ENCODE data around the gene ANXA10. TPM values are rescaled to one million over a fixed set of nuclear protein-coding genes. Genes with fewer than 3 reads are reported as not detected.
A peak's percentile ranks its signal among the peaks of the same experiment; 100 is the strongest.
"Not testable (repeated sequence)": the region's sequence is repeated elsewhere in the genome, so short reads cannot be mapped to it uniquely, and the experiment has no call there.

Gene ANXA10
- polyA plus RNA-seq (2013, experiment 1 of 2; ENCODE audit: insufficient read length) = 0.22 TPM
- 0.54 TPM for polyA plus RNA-seq (2013, experiment 2 of 2; ENCODE audit: insufficient read length)

- DNase-seq = no peak
Measured at GRCh38 chr4:168092176-168092712, at the start of gene ANXA10. ANXA10 (plus strand) TSS chr4:168092537; CDS start chr4:168092701, 164 bp downstream.

GRCh38 chr4:168045354-168045753, 47.0 kb upstream of the ANXA10 start:
- DNase-seq = no peak

GRCh38 chr4:168050002-168050401, 42.3 kb upstream of the ANXA10 start:
- DNase-seq = no peak

- DNase-seq = no peak
Measured at GRCh38 chr4:168051526-168051925, 40.8 kb upstream of the ANXA10 start.

GRCh38 chr4:168057412-168057811, 34.9 kb upstream of the ANXA10 start:
- no peak for DNase-seq

- peak; percentile 70 for DNase-seq
Measured at GRCh38 chr4:168059251-168059650, 33.1 kb upstream of the ANXA10 start.

GRCh38 chr4:168063031-168063430, 29.3 kb upstream of the ANXA10 start:
- no peak for DNase-seq

- peak; percentile 5 for DNase-seq
Measured at GRCh38 chr4:168070903-168071302, 21.4 kb upstream of the ANXA10 start.

- no peak for DNase-seq
Measured at GRCh38 chr4:168071304-168071703, 21.0 kb upstream of the ANXA10 start.

GRCh38 chr4:168074861-168075260, 17.5 kb upstream of the ANXA10 start:
- DNase-seq = no peak

- peak; percentile 68 for DNase-seq
Measured at GRCh38 chr4:168076989-168077725, 15.2 kb upstream of the ANXA10 start.

- no peak for DNase-seq
Measured at GRCh38 chr4:168077726-168078239, 14.6 kb upstream of the ANXA10 start.

- no peak for DNase-seq
Measured at GRCh38 chr4:168082379-168082778, 10.0 kb upstream of the ANXA10 start.

- peak; percentile 22 for DNase-seq
Measured at GRCh38 chr4:168095776-168096406, 3.6 kb downstream of the ANXA10 start.

- DNase-seq = no peak
Measured at GRCh38 chr4:168096407-168096784, 4.1 kb downstream of the ANXA10 start.

GRCh38 chr4:168097161-168097560, 4.8 kb downstream of the ANXA10 start:
- DNase-seq = no peak

- DNase-seq = no peak
Measured at GRCh38 chr4:168098248-168098717, 5.9 kb downstream of the ANXA10 start.

- no peak for DNase-seq
Measured at GRCh38 chr4:168099195-168099594, 6.9 kb downstream of the ANXA10 start.

- no peak for DNase-seq
Measured at GRCh38 chr4:168101026-168101425, 8.7 kb downstream of the ANXA10 start.

- no peak for DNase-seq
Measured at GRCh38 chr4:168102403-168102802, 10.1 kb downstream of the ANXA10 start.

- no peak for DNase-seq
Measured at GRCh38 chr4:168109527-168109926, 17.2 kb downstream of the ANXA10 start.

GRCh38 chr4:168113059-168113458, 20.7 kb downstream of the ANXA10 start:
- not testable (repeated sequence) for DNase-seq

- no peak for DNase-seq
Measured at GRCh38 chr4:168118116-168118655, 25.8 kb downstream of the ANXA10 start.

Measured in fibroblast of skin of scalp (primary cell).